GM12874 (cell line): ENCODE results near the gene PROK2.

Source experiments
- TF ChIP-seq, protein P1 (sequence below): IDR thresholded peaks from 2 replicates; pipeline ENCODE4 v1.5.1; 2011; ENCODE audit warnings: low read depth, mild to moderate bottlenecking, control low read depth, low read length, moderate library complexity; ENCODE audit not compliant: insufficient read depth

PROK2 gene

DNA sequence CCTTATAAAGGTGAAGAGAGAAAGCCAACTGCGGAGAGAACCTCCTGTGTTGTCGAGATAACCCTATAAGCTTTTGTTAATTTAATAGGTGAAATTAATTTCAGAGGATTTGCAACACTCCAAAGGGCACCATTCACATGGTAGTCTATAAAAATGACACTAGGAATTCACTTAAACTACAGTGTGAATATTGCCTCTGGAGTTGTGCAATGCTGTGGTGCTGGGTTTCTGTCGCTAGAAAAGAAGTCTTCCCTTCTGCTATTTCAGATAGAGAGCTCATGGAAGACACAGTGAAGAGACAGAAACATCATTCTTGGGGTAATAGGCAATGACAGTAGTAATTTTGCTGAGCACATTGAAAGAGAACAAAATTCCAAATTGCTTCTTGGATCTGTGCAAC, 28.8 kb upstream of the PROK2 start:
- TF ChIP-seq, protein P1, sequence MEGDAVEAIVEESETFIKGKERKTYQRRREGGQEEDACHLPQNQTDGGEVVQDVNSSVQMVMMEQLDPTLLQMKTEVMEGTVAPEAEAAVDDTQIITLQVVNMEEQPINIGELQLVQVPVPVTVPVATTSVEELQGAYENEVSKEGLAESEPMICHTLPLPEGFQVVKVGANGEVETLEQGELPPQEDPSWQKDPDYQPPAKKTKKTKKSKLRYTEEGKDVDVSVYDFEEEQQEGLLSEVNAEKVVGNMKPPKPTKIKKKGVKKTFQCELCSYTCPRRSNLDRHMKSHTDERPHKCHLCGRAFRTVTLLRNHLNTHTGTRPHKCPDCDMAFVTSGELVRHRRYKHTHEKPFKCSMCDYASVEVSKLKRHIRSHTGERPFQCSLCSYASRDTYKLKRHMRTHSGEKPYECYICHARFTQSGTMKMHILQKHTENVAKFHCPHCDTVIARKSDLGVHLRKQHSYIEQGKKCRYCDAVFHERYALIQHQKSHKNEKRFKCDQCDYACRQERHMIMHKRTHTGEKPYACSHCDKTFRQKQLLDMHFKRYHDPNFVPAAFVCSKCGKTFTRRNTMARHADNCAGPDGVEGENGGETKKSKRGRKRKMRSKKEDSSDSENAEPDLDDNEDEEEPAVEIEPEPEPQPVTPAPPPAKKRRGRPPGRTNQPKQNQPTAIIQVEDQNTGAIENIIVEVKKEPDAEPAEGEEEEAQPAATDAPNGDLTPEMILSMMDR = no peak

DNA sequence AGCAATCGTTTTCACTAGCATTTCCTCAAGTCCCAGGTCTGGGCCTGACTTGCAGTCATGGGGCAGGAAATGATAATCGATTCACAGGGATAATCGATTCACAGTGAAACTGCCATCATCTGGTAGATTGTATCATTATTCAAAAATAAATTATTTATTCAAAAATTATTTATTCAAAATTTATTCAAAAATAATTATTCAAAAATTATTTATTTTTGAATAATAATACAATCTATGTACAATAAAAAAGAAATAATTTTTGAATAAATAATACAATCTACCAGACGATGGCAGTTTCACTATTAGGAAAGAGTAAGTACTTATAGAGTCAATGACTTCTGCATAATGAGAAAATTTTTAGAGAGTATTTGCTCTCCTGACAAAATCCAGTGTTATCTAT, 28.1 kb upstream of the PROK2 start:
- TF ChIP-seq, protein P1 = no peak

DNA sequence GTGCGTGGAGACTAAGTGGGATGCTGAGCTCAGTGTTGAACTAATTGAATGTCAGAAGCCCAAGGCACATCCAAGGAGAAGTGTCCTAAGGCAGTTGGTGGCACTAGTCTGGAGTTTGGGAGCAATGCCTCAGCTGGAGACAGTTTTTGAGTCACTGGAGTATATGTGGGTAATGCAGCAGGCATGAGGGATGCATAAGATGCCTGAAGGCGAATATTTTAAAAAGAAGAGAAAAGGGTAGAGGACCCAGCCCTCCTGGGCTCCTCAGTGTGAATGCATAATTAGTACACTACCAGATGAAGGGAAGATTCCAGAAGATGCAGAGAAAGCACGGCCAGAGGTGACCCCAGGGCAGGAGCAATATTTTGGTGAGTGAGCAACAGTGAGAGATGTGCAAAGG, 25.1 kb upstream of the PROK2 start:
- TF ChIP-seq, protein P1 = no peak

DNA sequence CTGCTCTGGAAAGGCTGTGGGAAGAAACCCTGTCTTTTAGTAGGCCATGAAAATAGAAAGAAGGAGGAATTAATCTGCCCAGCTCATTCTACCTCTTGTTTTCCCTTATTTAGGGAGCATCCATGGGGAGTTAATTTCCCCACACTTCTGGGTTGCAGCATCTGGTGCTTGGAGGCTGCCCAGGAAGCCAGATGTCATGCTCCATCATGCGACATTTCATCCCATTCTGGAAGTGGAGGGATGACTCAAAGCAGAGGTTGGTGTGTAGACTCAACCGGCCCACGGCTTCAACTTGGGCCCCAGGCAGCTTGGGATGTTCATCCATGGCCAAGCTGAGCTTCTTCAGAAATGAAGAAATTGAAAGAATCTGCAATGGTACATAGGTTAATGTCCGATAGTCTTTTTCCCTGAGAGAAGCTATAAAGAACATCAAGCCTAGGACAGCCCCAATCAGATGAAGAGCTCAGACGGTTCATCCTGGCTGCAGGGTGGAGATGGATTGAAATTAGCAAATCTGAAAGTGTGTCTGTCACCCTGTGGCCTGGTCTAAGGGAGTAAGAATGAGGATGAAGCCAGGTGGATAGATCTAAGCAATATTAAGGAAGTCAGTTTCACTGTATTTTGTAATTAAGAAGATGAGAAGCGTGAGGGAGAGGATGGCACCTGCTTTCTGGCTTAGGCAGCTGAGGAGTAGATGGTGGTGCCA, 24.5 kb upstream of the PROK2 start:
- TF ChIP-seq, protein P1 = no peak

DNA sequence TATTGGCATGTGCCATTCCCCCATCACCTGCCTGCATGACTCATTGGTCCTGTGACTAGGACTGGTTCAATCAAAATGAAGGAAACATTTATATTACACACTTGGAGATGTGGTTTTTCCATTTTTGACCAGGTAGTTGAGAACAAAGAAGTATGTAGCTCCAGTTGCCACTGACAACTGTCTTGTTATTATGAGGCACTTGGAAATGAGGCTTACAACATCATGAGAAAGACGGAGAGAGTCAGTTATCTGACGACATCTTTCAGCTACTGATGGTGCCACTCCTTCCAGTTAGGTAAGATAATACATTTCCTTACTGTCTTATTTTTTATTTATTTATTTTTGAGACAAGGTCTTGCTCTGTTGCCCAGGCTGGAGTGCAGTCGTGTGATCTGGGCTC, 21.8 kb upstream of the PROK2 start:
- TF ChIP-seq, protein P1 = no peak

DNA sequence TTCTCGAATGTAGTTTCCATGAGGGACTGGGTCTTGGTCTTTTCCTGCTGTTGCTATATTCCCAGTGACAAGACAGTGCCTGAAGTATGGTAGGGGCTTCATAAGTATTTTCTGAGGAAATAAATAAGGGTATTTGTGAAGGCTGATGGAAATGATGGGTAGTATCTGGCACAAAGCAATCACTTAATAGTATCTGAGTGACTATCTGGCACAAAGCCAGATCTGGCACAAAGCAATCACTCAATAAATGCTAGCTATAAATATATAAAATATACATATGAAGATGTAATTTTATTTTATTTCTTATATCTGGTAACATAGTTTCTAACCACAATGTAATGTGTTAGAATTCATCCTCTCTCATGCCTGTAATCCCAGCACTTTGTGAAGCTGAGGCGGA, 20.7 kb upstream of the PROK2 start:
- TF ChIP-seq, protein P1 = no peak

DNA sequence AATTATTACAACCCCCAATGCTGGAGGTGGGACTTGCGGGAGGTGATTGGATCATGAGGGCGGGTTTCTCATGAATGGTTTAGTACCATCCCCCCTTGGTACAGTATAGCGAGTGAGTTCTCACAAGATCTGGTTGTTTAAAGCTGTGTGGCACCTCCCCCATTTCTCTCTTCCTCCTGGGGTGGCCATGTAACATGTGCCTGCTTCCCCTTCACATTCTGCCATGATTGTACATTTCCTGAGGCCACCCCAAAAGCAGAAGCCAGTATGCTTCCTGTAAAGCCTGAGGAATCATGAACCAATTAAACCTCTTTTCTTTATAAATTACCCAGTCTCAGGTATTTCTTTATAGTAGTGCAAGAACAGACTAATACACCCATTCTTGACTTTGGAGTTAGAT, 20.3 kb upstream of the PROK2 start:
- TF ChIP-seq, protein P1 = no peak
